ENCODE data around the gene STX3. TPM values are rescaled to one million over a fixed set of nuclear protein-coding genes. Genes with fewer than 3 reads are reported as not detected.

The STX3 gene
- total RNA-seq, 1 experiment from 2014 or later = 20.4 TPM

- RAD21 ChIA-PET (ENCODE audit: low non-redundant PET in 1 of 2, low total read pairs in 2 of 2, uncharacterized antibody in 2 of 2, unreplicated experiment in 2 of 2) = no interaction called here
- CTCF ChIA-PET = interaction anchor here (2.2 kb wide), 1 partner anchor 57 kb away, joined by 5 read pairs; the partner anchor contains the start of gene STX3
- H3K4me1 ChIP-seq (ENCODE audit: control insufficient read depth in 1 of 2, insufficient read depth in 2 of 2, low read length in 2 of 2) = peaks cover 5 to 15% of the 10 kb centered on the region in 2 experiments; a peak in 2 of 4 replicates
- ATAC-seq (no peak), DNase-seq (ENCODE audit: low read depth, low spot score) (no peak)
- no TSS peak for BruUV-seq (replicated peaks)
- H3K9me2 ChIP-seq (ENCODE audit: insufficient read depth) = no peaks in the 10 kb centered on the region
- H3K4me2 ChIP-seq (ENCODE audit: low read length) = no peak overlapping the region
- H3K79me2 ChIP-seq (ENCODE audit: insufficient read depth, low read length) = peaks cover 25% of the 10 kb centered on the region
- no peaks in the 10 kb centered on the region for H4K20me1 ChIP-seq (ENCODE audit: insufficient read depth)
- no peak for TF ChIP-seq SRF (IDR thresholded peaks at IDR 0.05; ENCODE audit: low read depth)
- no peak for TF ChIP-seq EZH2phosphoT487 (IDR thresholded peaks at IDR 0.05; ENCODE audit: borderline replicate concordance)
- no peak for TF ChIP-seq ATF3 (IDR thresholded peaks at IDR 0.05)
- TF ChIP-seq CEBPB (IDR thresholded peaks at IDR 0.05; ENCODE audit: low read depth) = no peak
- no peak for TF ChIP-seq RAD21 (IDR thresholded peaks at IDR 0.05; ENCODE audit: low read depth)
- no peak for TF ChIP-seq JUND (IDR thresholded peaks at IDR 0.05)
- no peak for TF ChIP-seq REST (IDR thresholded peaks at IDR 0.05; ENCODE audit: low read depth)
- TF ChIP-seq POLR2A (IDR thresholded peaks at IDR 0.05; ENCODE audit: borderline replicate concordance, extremely low read depth, insufficient read depth, insufficient read length) = no peak
- intact Hi-C loops (cut with micrococcal nuclease) = no loop called here
- POLR2A ChIA-PET = interaction anchor here (0.6 kb wide), 1 partner anchor 418 kb away, joined by 3 read pairs; no protein-coding TSS in a partner anchor
- no peak overlapping the region for H2AFZ ChIP-seq (ENCODE audit: low read depth, low read length, poor library complexity, severe bottlenecking)
- H3K9ac ChIP-seq (ENCODE audit: low read length) = no peak overlapping the region
- H3K27me3 ChIP-seq (ENCODE audit: insufficient read depth, low read length) = no peaks in the 10 kb centered on the region
- no peak overlapping the region for H3K4me3 ChIP-seq (replicated peaks in 1 of 2; ENCODE audit: low read depth in 1 of 2, low read length in 2 of 2)
- peaks cover 6 to 11% of the 10 kb centered on the region in 2 experiments; a peak in 2 of 4 replicates for H3K36me3 ChIP-seq (ENCODE audit: control insufficient read depth in 1 of 2, insufficient read depth in 2 of 2, low read length in 2 of 2)
- no peaks in the 10 kb centered on the region for H3K9me3 ChIP-seq (ENCODE audit: control insufficient read depth in 1 of 2, insufficient read depth in 1 of 2, low read depth in 1 of 2, low read length in 2 of 2)
- H3K27ac ChIP-seq (ENCODE audit: low read depth, low read length) = no peak overlapping the region
Measured at GRCh38 chr11:59812220-59812619, 57.0 kb downstream of the STX3 start.
